Measurements from ENCODE around the gene TTC13.

DNA sequence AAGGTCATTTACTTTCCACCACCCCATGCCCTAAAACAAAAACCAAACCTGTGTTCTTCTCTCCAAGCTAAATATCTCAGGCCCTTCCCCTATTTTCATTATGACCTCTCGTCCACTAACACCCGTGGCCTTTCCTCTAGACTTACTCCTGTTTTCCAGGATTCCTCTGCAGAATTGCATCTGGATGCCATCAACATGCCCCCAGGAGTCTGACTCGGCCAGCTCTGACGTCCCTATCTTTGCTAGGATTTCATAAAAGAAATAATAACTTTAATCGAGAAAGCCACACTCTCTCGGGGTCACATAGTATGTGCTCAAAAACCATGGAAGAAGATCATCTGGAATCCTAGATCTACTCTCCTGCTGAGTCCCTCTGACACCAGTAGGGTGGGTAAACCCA lies 47.9 kb upstream of the TTC13 start:
- TF ChIP-seq POLR2A (IDR thresholded peaks at IDR 0.05) (no peak), POLR2AphosphoS5 (IDR thresholded peaks at IDR 0.05) (no peak)

Measured in breast epithelium (tissue), 3 donors.